ENCODE results near the gene KASH5.

The KASH5 gene

GRCh38 chr19:49347835-49348234 lies 40.2 kb upstream of the KASH5 start:
- no peaks in the 10 kb centered on the region for H3K4me1 ChIP-seq (ENCODE audit: control insufficient read depth, insufficient read depth, low read length)
- POLR2A ChIA-PET: interaction anchor here (1.5 kb wide), 1 partner anchor 14 kb away, joined by 4 read pairs; the partner anchor contains the start of gene TEAD2
- peaks cover 51 to 77% of the 10 kb centered on the region in 2 experiments for H3K36me3 ChIP-seq (ENCODE audit: control insufficient read depth in 2 of 2, insufficient read depth in 1 of 2, low read length in 2 of 2)

DNA sequence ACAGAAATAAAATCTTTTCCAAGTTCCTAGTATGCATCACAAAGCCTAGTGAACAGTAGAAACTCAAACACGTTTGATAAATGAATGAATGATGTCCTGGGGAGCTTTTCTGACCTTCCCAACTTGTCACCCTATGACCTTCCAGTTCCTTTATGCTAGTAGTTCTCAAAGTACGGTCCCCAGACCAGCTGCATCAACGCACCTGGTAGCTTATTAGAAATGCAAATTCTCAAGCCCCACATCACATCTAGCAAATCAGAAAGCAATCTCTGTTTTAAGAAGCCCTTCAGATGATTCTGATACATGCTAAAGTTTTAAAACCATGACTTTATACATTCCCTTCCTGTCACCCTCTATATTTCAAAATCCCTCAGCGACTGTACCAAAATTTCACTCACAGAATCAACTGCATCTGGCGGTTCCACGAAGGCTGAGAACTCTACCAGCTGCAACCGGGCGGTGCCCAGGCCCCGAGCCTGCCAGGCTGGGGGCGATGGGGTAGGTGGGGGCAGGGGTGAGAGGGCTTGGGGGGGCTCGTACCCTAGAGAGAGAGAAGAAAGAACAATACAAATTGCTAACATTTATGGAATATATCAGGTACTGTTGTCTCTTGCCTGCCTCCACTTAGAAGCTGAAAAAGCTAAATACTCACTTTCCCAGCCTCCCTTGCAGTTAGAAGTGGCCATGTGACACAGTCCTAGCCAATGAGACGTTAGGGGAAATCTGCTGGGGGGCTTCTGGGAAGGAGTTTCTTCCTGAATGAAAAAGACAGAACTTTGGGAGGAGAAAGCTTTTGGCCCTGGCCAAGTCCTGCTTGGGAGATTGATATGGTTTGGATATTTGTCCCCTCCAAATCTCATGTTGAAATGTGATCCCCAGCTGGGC lies 39.5 kb upstream of the KASH5 start:
- TF ChIP-seq ZNF791 (tag by site-specific recombination; IDR thresholded peaks at IDR 0.05): no peak
- TF ChIP-seq, protein P1, sequence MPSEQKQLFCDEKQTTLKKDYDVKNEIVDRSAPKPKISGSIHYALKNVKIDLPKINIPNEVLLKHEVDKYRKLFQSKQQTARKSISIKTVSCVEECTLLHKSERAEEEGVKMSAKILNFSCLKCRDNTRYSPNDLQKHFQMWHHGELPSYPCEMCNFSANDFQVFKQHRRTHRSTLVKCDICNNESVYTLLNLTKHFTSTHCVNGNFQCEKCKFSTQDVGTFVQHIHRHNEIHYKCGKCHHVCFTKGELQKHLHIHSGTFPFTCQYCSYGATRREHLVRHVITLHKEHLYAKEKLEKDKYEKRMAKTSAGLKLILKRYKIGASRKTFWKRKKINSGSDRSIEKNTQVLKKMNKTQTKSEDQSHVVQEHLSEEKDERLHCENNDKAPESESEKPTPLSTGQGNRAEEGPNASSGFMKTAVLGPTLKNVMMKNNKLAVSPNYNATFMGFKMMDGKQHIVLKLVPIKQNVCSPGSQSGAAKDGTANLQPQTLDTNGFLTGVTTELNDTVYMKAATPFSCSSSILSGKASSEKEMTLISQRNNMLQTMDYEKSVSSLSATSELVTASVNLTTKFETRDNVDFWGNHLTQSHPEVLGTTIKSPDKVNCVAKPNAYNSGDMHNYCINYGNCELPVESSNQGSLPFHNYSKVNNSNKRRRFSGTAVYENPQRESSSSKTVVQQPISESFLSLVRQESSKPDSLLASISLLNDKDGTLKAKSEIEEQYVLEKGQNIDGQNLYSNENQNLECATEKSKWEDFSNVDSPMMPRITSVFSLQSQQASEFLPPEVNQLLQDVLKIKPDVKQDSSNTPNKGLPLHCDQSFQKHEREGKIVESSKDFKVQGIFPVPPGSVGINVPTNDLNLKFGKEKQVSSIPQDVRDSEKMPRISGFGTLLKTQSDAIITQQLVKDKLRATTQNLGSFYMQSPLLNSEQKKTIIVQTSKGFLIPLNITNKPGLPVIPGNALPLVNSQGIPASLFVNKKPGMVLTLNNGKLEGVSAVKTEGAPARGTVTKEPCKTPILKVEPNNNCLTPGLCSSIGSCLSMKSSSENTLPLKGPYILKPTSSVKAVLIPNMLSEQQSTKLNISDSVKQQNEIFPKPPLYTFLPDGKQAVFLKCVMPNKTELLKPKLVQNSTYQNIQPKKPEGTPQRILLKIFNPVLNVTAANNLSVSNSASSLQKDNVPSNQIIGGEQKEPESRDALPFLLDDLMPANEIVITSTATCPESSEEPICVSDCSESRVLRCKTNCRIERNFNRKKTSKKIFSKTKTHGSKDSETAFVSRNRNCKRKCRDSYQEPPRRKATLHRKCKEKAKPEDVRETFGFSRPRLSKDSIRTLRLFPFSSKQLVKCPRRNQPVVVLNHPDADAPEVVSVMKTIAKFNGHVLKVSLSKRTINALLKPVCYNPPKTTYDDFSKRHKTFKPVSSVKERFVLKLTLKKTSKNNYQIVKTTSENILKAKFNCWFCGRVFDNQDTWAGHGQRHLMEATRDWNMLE (tag by site-specific recombination; conservative IDR thresholded peaks at IDR 0.05; ENCODE audit: low read depth): no peak
- no peak for TF ChIP-seq ZNF514 (tag by site-specific recombination; IDR thresholded peaks at IDR 0.05)
- TF ChIP-seq ZNF146 (tag by site-specific recombination; IDR thresholded peaks at IDR 0.05): no peak
- TF ChIP-seq RBAK (tag by site-specific recombination; IDR thresholded peaks at IDR 0.05): no peak
- TF ChIP-seq ZNF501 (tag by site-specific recombination; IDR thresholded peaks at IDR 0.05): no peak
- no peak for TF ChIP-seq ZNF473 (tag by site-specific recombination; IDR thresholded peaks at IDR 0.05)
- TF ChIP-seq OSR2 (tag by site-specific recombination; IDR thresholded peaks at IDR 0.05): no peak
- TF ChIP-seq ZNF416 (tag by site-specific recombination; IDR thresholded peaks at IDR 0.05): no peak
- TF ChIP-seq ELK4 (IDR thresholded peaks at IDR 0.05; ENCODE audit: borderline replicate concordance, low read depth, low read length): no peak
- TF ChIP-seq TCF7L2 (IDR thresholded peaks at IDR 0.05; ENCODE audit: borderline replicate concordance, low read depth, low read length): no peak
- no peak for TF ChIP-seq ZNF623 (tag by site-specific recombination; IDR thresholded peaks at IDR 0.05)
- no peak for TF ChIP-seq ZNF24 (tag by site-specific recombination; IDR thresholded peaks at IDR 0.05)
- no peak for TF ChIP-seq PRDM6 (tag by site-specific recombination; IDR thresholded peaks at IDR 0.05)
- no peak overlapping the region for H3K27ac ChIP-seq (ENCODE audit: extremely low read depth, low read depth, low read length)
- no peak overlapping the region for H3K4me3 ChIP-seq (ENCODE audit: low read depth, low read length)
- CTCF ChIA-PET: interaction anchor here (0.6 to 2.0 kb wide), 6 partner anchors 17 to 212 kb away, joined by 3 to 11 read pairs (median 4); no protein-coding TSS in a partner anchor
- no peaks in the 10 kb centered on the region for H3K9me3 ChIP-seq (ENCODE audit: control insufficient read depth, insufficient read depth, low read depth, low read length)
- POLR2A ChIA-PET: interaction anchor here (1.5 kb wide), 1 partner anchor 13 kb away, joined by 4 read pairs; the partner anchor contains the start of gene TEAD2
- no peaks in the 10 kb centered on the region for H3K4me1 ChIP-seq (ENCODE audit: control insufficient read depth, insufficient read depth, low read length)
- peaks cover 49 to 79% of the 10 kb centered on the region in 2 experiments for H3K36me3 ChIP-seq (ENCODE audit: control insufficient read depth in 2 of 2, insufficient read depth in 1 of 2, low read length in 2 of 2)

More at GRCh38 chr19:49347835-49348234, 40.2 kb upstream of the KASH5 start:
- Histone ChIP-seq H3K4me3 (ENCODE audit: low read depth, low read length) (no peak overlapping the region), H3K9me3 (ENCODE audit: control insufficient read depth, insufficient read depth, low read depth, low read length) (no peaks in the 10 kb centered on the region), H3K27ac (ENCODE audit: extremely low read depth, low read depth, low read length) (no peak overlapping the region)
- TF ChIP-seq CTCF (tag by site-specific recombination; IDR thresholded peaks at IDR 0.05) (0 out of 2 replicates have a peak, but pooled peaks have one; percentile 8), ZNF571 (tag by site-specific recombination; IDR thresholded peaks at IDR 0.05) (no peak), ZBTB17 (tag by site-specific recombination; IDR thresholded peaks at IDR 0.05) (peak; percentile 82)
- CTCF ChIA-PET: interaction anchor here (0.8 to 2.0 kb wide), 4 partner anchors 16 to 212 kb away, joined by 3 to 11 read pairs (median 4); no protein-coding TSS in a partner anchor

Data from HEK293 (cell line).